Activated effector memory CD4-positive, alpha-beta T cell treated with anti-CD3 and anti-CD28 coated beads, Interleukin-2, amount 50 U/mL, for 16 hours (primary cell): ENCODE data around the gene DENND1C.
"Not testable (repeated sequence)": the region's sequence is repeated elsewhere in the genome, so short reads cannot be mapped to it uniquely, and the experiment has no call there.

Source experiments
- DNase-seq: peaks from one replicate; pipeline ENCODE4 v3.0.0-alpha.2; 2020

Gene DENND1C

DNA sequence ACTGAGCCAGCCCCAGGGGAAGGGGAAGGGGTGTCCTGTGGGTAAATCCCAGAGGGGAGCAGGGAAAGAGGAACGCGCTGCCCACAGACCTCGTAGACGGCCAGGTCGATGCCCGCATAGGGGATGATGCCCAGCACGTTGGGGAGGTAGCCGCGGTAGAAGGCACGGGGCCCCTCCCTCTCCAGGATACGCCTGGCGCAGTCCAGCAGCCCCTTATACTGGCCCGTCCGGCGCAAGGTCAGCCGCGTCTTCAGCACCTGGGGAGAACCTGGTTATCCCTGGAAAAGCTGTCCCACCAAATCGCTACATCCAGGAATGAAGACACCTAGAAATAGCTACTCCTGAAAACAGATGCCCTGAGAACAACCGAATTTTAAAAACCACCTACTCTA, 29.4 kb downstream of the DENND1C start:
- DNase-seq: no peak

DNA sequence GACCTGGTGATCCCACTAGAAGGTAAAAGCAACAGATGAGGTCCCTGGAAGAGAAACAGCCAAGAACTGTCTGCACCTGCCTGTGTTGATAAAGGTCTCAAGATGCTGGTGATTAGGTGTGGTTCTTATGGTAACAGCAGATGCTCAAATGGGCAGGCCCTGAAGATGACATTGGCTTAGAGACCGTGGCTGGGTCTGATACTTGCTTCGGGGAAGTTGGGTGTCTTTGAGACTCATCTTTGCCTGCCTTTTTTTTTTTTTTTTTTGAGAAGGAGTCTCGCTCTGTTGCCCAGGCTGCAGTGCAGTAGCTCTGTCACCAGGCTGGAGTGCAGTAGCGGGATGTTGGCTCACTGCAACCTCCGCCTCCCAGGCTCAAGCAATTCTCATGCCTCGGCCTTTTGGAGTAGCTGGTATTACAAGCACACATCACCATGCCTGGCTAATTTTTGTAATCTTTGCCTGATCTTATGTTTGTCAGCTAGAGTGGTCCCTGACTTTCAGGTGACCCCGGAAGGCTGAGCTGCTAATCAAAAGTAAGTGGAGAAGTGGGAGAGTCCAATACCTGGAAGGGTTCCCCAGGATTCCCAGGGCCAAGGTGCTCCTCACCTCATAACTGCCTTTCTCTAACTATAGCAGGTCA, 29.9 kb downstream of the DENND1C start:
- DNase-seq: no peak

DNA sequence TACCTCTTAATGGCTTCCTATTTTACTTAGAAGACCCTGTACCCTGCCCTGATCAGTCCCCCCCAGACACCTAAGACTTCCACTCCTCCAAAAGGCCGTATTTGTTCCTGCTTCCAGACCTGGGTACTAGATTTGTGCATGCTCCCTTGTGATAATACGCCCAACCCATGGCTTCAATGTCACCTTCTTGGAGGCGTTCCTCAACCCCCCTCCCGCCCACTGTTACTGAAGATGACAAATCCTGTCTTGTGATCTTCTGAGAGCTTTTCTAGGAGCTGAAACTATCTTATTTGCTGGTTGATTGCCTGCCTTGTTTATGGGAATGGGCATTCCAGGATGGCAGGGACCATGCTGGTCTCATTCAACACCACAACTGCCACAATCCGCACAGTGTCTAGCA, 31.4 kb downstream of the DENND1C start:
- DNase-seq: no peak

DNA sequence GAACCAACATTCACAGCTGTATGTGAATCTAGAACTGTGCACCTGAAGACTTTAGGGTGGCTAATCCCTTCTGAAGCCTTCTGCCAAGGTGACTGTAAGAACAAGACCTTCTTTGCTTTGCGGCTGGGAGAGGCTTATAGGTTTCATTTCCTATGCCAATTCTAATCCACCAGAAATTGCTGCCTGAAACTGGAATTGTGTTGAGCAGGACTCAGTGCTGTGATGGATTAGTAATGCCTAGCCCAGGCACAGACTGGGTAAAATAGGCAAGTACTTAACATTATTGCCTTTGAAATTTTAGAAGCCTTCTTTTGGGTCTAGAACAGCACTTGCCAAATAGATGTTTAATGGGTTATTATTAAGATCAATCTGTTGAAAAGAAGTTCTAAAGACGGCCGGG, 33.5 kb downstream of the DENND1C start:
- DNase-seq: no peak

DNA sequence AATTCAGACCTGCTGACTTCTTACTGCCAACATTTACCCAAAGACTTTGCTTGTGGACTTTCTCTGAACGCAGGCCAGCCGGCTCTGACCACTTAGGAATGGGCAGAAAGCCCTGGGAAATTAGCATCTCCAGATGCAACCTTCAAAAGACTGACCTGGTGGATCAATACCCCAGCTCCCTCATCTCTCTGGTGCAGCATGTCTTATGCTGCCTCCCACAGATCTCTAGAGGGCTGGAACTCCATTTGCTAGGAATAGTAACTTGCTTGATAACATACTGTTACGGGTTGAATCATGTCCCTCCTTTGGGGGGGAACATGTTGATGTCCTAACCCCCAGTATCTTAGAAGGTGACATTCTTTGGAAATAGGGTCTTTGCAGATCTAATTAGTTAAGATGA, 35.1 kb downstream of the DENND1C start:
- DNase-seq: no peak

DNA sequence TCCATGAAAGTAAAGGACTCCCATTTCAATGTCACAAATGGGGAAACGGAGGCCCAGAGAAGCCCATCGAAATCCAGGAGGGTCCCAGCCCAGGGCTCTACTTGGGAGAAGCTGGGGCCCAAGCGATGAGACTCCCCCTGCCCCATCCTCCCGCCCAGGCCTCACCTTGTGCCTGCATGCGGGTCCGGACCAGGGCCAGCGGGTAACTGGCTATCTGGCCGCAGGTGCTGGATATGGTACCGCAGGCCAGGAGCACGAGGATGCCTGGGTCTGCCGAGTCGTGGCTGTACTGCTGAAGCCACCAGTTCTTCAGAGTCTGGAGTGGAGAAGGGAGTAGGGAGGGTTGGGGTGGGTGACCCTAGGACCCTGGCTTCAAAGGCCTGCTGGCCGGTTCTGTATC, 37.6 kb downstream of the DENND1C start:
- DNase-seq: no peak

DNA sequence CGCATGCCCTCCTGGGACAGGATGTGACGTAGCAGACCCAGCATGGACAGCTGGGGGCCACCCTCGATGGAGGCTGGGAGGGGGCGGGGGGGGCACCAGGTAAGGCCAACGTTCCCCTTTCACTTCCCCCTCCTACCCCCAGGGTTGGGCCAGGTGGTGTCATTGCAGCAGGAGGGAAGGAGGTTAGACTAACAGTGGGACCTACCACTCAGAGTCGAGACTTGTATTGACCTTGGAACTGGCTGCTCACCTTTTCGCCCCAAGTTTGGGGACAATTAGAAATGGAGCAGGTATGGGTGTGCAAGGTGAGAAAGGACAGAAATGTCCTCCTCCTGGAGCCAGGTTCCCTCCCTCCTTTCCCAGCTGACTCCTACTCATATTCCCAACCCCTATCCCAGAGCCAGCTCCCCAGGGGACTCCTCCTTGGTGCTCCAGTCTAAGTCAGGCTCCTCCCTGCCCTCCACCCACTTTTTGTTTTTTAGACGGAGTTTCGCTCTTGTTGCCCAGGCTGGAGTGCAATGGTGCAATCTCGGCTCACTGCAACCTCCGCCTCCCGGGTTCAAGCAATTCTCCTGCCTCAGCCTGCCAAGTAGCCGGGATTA, 39.4 kb downstream of the DENND1C start:
- DNase-seq: no peak

DNA sequence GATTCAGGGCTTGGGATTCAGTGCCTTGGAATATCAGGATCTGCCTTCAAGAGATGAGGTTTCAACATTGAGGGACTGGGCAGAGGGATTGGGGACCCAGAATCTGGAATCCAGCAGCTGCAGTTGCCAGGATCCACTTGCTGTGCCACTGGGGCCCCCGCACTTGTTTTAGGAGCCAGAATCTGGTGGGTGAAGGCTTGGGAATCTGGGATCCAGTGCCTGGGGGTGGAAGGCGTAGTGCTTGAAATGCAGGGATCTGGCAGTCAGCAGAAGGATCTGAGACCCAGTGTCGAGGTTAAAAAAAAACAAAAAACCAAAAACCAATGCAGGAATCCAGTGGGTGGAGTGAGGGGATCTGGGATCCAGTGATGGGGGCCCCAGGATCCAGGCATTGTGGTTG, 40.7 kb downstream of the DENND1C start:
- no peak for DNase-seq

DNA sequence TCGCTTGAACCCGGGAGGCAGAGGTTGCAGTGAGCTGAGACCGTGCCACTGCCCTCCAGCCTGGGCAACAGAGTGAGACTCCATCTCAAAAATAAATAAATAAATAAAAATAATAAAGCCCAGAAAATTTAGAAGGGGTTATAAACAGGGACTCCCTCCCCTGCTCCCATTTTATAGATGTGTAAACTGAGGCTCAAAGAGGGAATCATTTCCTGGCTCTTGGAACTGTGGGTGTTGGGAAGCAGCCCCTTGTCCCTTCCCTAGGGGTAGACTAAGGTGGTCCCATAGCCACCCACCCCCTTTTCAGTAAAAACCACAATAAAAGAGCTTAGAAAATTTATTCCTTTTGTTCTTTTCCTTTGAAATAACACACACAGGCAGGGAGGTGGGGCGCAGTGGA, 41.8 kb downstream of the DENND1C start:
- DNase-seq: no peak

DNA sequence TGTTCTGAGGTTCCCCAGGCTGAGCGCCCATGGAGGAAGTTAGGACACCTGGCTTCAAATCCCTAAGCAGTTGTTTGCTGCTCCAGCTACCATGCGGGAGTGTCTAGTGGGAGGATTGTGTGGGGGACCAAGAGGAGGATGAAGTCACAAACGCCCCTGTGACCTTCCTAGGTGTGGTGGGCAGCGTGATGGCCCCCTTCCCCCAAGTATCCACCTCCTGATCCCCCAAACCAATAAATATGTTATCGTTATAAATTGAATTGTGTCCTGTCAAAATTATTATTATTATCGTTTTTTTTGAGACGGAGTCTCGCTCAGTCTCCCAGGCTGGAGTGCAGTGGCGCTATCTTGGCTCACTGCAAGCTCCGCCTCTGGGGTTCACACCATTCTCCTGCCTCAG, 47.9 kb downstream of the DENND1C start, which contains the start of gene SLC25A41:
SLC25A41 (minus strand) TSS at position 101 of the 400 bp plus-strand sequence; CDS start at position 31, 70 bp downstream.
- DNase-seq: no peak

DNA sequence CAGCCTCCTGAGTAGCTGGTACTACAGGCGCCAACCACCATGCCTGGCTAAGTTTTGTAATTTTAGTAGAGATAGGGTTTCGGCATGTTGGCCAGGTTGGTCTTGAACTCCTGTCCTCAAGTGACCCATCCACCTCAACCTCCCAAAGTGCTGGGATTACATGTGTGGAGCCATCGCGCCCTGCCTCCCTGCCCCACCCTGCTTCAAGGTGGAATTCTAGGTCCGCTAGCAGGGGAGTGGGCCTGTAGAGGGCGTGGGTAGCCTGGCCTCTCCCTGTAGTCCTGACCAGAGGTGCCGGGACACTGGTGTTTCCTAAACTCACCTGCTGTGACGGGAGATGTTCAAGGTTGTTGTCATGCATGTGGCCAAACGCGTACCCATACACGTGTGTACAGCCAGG, 48.4 kb downstream of the DENND1C start:
- DNase-seq: no peak

DNA sequence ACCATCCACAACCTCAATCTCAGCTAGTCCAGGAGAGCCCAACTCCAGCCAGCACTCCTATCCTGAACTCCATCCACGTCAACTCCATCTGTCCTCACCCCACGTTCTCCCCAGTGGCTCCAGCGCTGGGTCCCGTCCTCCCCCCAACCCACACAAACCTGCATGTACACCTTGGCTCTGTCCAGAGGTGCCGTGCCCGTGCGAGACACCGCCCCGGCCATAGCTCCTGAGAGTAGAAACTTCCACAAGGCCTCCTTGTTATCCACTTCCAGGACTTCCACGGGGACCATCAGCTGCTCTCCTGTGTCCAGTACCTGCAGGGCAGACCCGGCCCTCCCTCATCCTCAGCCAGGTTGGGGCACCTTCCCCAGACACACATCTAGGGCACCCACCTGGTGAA, 49.7 kb downstream of the DENND1C start:
- no peak for DNase-seq

DNA sequence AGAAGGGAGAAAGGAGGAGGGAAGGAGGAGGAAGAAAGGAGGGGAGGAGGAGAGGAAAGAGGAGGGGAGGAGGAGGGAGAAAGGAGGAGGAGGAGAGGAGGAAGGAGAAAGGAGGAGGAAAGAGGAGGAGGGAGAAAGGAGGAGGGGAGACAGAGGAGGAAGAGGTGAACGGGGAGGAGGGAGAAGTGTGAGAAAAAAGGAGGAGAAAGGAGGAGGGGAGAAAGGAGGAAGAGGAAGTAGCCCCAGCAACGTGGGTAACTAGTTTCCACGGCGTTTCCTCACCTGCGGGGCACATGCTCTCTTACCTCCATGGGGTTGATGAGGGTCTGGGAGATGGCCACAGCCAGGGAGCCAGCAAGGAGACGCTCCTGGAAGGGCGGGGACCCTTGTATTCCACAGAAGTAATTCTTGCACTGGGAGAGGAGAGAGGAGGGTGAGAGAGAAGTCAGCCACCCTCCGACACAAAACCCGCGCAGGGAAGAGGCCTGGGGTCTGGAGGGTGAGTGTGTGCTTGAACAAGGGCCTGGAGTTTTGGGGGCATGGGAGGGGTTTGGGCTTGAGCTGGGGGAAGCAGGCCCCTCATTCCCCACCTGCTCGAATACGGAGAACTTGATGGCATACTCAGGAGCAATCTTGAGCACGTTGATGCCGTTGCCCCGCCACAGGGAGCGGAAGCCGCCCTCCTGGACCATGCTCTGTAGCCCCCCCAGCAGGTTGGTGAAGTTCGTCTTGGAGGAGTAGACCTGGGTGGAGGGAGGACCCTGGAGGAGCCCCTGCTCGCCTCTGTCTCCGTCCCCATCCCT, 52.0 kb downstream of the DENND1C start:
- DNase-seq: no peak

DNA sequence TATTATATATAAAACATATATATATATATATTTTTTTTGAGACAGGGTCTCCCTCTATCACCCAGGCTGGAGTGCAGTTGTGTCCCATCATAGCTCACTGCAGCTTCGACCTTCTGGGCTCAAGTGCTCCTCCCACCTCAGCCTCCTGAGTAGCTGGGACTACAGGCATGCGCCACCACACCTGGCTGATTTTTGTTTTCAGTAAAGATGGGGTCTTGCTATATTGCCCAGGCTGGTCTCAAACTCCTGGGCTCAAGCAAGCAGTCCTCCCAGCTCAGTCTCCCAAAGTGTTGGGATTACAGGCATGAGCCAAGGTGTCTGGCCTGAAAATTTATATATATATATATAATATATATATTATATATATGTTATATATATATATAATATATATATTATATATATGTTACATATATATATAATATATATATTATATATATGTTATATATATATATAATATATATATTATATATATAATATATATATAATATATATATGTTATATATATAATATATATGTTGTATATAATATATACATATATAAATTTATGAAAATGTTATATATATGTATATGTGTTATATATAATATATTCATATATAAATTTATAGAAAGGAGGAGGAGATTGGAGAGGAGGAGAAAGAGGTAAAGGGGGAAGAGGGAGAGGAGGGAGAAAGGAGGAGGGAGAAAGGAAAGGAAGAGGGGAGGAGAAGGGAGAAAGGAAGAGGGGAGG, 52.7 kb downstream of the DENND1C start:
- DNase-seq: not testable (repeated sequence)

DNA sequence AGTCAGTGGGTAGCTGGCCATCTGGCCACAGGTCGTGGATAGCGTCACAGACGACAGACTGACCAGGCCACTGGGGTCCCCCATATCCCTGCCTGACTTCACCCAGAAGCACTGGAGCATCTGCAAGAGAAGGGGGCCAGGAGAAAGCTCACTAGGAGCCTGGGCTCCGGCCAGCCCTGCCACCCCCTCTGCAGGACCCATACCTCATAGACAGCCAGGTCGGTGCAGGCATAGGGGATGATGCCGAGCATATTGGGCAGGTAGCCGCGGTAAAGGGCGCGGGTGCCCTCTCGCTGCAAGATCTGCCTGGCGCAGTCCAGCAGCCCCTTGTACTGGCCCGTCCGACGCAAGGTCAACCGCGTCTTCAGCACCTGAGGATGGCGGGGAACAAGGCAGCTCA, 54.5 kb downstream of the DENND1C start:
- no peak for DNase-seq

DNA sequence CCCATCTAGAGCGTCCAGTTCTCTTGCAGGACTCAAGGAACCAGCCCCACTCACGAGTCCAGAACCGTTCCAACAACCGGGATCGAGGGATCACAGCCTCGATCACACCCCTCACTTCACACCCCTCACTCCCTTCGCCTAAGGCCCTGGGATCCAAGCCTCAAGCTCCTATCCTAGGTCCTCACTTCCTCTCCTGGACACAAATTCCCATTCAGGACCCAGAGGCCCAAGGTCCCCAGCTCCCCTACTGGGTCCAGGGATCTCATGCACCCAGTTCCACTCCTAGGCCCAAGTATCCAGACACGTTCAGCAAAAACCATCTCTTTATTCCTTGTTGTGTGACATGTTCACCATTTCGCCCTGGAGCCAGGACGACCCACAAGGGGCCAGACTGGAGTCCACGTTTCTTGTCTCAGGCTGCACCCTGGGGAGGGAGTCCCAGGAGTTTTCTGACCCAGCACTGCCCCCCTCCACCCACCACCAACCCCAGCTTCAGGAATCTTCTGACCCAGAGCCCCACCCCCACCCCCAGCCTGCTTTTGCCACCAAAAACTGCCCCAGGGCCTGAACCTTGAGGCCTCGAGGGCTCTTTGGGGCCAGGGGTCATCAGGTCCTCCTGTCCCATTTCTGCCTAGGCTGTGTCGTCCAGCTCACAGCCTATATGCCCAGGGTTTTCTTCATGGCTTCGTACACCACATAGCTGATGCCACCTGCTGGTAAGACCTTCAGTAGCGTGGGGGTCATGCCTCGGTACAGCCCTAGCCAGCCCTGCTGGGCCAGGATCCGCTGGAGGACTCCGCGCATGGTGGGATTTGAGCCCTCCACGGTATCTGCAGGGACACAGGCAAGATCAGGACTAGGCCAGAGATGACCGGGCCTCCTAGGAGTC, 55.6 kb downstream of the DENND1C start:
- no peak for DNase-seq

DNA sequence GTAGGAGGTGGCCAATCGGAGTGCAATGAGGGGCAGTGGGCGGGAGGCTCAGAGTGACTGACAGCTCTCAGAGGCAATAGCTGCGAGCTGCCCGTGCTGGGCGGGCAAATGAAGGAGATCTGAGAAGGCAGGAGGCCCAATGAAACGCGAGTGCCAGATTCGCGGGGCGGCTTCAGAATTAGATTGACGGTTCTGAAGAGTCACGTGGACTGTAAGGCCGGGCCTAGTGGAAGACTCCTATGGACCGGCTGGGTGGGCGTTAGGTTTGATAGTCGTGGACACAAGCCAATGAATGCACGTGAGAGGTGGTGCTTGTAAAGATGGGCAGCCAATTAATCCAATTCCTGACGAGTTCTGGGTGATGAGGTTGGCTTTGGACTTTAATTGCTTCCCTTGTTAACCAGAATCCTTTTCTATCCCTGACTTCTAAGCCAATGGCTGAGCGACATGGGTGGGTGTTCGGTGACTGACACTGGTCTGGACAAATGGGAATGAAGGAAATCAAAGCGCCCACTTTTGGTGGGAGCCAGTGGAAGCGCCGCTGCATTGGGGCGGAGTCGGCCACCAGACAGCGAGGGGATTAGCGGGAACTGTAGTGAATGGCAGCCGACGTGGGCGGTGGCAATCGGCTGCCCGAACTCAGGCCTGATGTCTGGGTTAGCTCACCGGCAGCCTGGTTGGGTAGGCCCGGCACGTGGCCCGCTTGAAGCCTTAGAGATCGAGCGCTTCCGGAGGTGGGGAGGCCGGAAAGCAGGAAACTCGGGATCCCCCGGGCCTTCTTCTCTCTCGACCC, 56.5 kb downstream of the DENND1C start:
- peak; percentile 100 for DNase-seq

DNA sequence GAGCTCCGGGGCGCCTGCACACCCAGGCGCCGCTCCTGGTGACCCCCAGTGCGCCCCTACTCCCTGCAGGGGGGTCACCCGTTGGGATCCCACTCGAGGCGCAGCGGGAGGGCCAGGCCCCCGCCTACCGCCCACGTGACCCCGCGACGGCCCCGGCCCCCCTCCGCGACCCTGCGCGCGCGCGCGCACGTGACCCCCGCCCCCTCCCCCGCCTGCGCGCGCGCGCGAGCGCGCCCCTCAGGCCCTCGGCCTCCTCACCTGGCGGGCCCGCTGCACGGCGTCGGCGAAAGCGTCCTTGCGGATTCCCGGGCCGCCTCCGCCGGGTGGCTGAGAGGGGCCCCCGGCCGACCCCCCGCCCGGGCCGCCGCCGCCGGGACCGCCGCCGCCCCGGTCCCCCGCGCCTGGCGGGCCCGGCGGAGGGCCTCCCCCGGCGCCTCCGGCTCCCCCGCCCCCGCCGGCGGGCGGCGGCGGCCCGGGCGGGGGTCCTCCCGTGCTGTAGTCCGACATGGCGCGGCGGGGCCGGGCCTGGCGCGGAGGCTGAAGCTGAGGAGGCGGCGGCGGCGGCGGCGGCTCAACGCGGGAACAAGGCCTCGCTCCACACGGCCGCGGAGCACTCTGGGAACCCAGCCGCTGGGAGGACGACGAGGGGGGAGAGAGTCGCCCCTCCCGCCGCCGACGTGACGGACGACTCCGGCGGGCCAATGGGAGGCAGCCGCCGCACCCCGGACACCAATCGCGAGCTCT, 57.2 kb downstream of the DENND1C start, which contains the start of gene KHSRP:
KHSRP (minus strand) TSS at position 617 of the 744 bp plus-strand sequence; CDS start at position 507, 110 bp downstream.
- DNase-seq: peak; percentile 74

DNA sequence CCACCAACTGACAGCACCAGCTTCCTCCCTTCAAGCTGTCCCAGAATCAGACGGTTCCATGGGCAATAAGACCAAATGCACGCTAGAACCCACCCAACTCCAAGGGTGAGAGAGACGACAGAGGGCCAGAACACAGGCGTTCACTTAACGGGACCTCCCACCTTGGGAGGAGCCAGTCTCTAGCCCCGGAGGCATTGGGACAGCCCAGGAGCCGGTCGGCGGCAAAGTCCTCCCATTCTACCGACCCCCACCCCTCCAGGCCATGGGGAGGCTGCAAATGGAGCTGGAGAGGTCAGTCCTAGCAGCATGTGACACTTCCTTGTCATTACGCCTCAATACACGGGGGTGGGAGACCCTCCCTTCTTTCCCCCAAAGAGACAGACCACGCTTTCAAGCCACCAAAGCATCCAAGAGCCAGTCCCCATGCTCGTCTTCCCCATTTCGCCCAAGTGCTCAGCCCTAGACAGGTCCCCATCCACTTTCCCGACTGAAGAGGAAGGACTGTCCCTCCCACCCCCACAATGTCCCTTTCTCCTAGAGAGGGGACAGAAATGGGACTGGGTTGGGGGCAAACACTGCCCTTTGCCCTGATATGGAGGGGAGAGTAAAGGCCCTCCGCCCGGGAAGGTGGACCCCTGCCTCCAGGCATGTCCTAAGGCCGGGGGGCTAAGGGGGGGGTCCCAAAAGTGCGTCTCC, 57.9 kb downstream of the DENND1C start:
- DNase-seq: peak; percentile 80
